Endothelial cell of umbilical vein (primary cell): ENCODE results near the gene CMTM8. TPM values are rescaled to one million over a fixed set of nuclear protein-coding genes. Genes with fewer than 3 reads are reported as not detected.

Experiments
- BruUV-seq: library from RNA; stranded (reverse); fragments of 400-500 nt; replicated peaks from 2 replicates; lab custom pipeline; 2021; lab: Mats Ljungman, UMichigan
- CTCF ChIA-PET: fragments of 300-600, 350-600 bp; sonication (Branson Sonifier 250); formaldehyde crosslinking; loops from one replicate; lab custom pipeline; 2021; ENCODE audit warnings: antibody characterized with exemption, inconsistent platforms; lab: Charles Lee
- POLR2A ChIA-PET: fragments of 300-600, 350-600 bp; sonication (Branson Sonifier 250); formaldehyde crosslinking; loops from one replicate; lab custom pipeline; 2021; ENCODE audit warnings: antibody characterized with exemption, inconsistent platforms; lab: Charles Lee
- DNase-seq: peaks from one replicate; pipeline ENCODE4 v3.0.0-alpha.2; 2011; ENCODE audit warnings: low read depth, low spot score
- FAIRE-seq: peaks from 2 replicates; lab custom pipeline; 2011; peaks lifted over from hg19 to GRCh38; lab: Jason Lieb, UNC
- H2AFZ ChIP-seq: 2 replicates; pipeline ENCODE4 v1.6.0; 2012; ENCODE audit warnings: low read depth, low read length, control low read depth, inconsistent platforms
- H3K27ac ChIP-seq: 2 replicates; pipeline ENCODE4 v1.5.1; 2011; ENCODE audit warnings: low read depth, mild to moderate bottlenecking, control low read depth, low read length, moderate library complexity; ENCODE audit not compliant: insufficient read depth
- H3K27me3 ChIP-seq, 2 experiments: 2 replicates each; pipeline versions ENCODE4 v1.6.0 to v1.6.1; 2011; ENCODE audit warnings: low read length in 2 of 2, mixed read lengths in 1 of 2; ENCODE audit not compliant: control insufficient read depth in 2 of 2, insufficient read depth in 2 of 2
- H3K36me3 ChIP-seq, 2 experiments: 2 replicates in 1 of 2; 3 replicates in 1 of 2; pipeline ENCODE4 v1.5.1; 2011; ENCODE audit warnings: low read length in 2 of 2, mild to moderate bottlenecking in 1 of 2, moderate library complexity in 1 of 2; ENCODE audit not compliant: control insufficient read depth in 2 of 2, insufficient read depth in 2 of 2; ENCODE audit errors: extremely low read depth in 1 of 2
- H3K4me1 ChIP-seq: 3 replicates; pipeline ENCODE4 v1.5.1; 2011; ENCODE audit warnings: mild to moderate bottlenecking, low read length; ENCODE audit not compliant: control insufficient read depth, insufficient read depth; ENCODE audit errors: extremely low read depth
- H3K4me2 ChIP-seq: 2 replicates; pipeline ENCODE4 v1.6.1; 2011; ENCODE audit warnings: low read length, control low read depth, mixed read lengths; ENCODE audit not compliant: insufficient read depth
- H3K4me3 ChIP-seq, 3 experiments: fragments of 200-600 bp in 1 of 3; sonication (generic), shearing (Covaris generic) in 1 of 3; replicated peaks in 1 of 3; 2 replicates each; pipeline ENCODE4 v1.5.1; 2011 to 2016; ENCODE audit warnings: control low read depth in 3 of 3, low read length in 3 of 3, mild to moderate bottlenecking in 2 of 3, inconsistent platforms in 1 of 3, low read depth in 1 of 3, moderate library complexity in 1 of 3; ENCODE audit not compliant: insufficient read depth in 1 of 3
- H3K79me2 ChIP-seq: 2 replicates; pipeline ENCODE4 v1.6.0; 2012; ENCODE audit warnings: low read length, inconsistent platforms; ENCODE audit not compliant: control insufficient read depth, insufficient read depth
- H3K9ac ChIP-seq: replicated peaks from 2 replicates; pipeline ENCODE3; 2011; ENCODE audit warnings: low read length, control low read depth; ENCODE audit not compliant: insufficient read depth; ENCODE audit errors: extremely low read depth
- H3K9me1 ChIP-seq: replicated peaks from 3 replicates; pipeline ENCODE4 v1.6.0; 2011; ENCODE audit warnings: mild to moderate bottlenecking, low read length; ENCODE audit not compliant: control insufficient read depth, insufficient read depth; ENCODE audit errors: extremely low read depth
- H3K9me3 ChIP-seq: replicated peaks from 2 replicates; pipeline ENCODE4 v1.5.1; 2012; ENCODE audit warnings: low read length, inconsistent platforms; ENCODE audit not compliant: control insufficient read depth, insufficient read depth
- H4K20me1 ChIP-seq: replicated peaks from 2 replicates; pipeline ENCODE3; 2011; ENCODE audit warnings: mild to moderate bottlenecking, low read length; ENCODE audit not compliant: control insufficient read depth, insufficient read depth; ENCODE audit errors: extremely low read depth
- CTCF ChIP-seq, 2 donors: IDR thresholded peaks; 1 replicate in 1 of 2; 2 replicates in 1 of 2; pipeline ENCODE4 v1.5.1; 2011; ENCODE audit warnings: low read length in 2 of 2, mild to moderate bottlenecking in 2 of 2, moderate library complexity in 2 of 2, control low read depth in 1 of 2, inconsistent platforms in 1 of 2, low read depth in 1 of 2; ENCODE audit not compliant: insufficient read depth in 1 of 2; ENCODE audit errors: extremely low read depth in 1 of 2
- EZH2 ChIP-seq: IDR thresholded peaks from 2 replicates; pipeline ENCODE4 v1.6.1; 2012; ENCODE audit warnings: borderline replicate concordance, low read depth, mild to moderate bottlenecking, moderate library complexity, low read length, inconsistent platforms; ENCODE audit not compliant: severe bottlenecking
- FOS ChIP-seq: IDR thresholded peaks from 2 replicates; pipeline ENCODE4 v1.6.1; 2011; ENCODE audit warnings: mild to moderate bottlenecking, low read length, moderate library complexity, borderline replicate concordance; ENCODE audit not compliant: insufficient read depth
- GATA2 ChIP-seq: IDR thresholded peaks from 2 replicates; pipeline ENCODE4 v1.7.0; 2011; ENCODE audit warnings: low read depth, mild to moderate bottlenecking, moderate library complexity, mixed read lengths, low read length; ENCODE audit not compliant: insufficient read length, insufficient read depth
- JUN ChIP-seq: IDR thresholded peaks from 2 replicates; pipeline ENCODE4 v1.6.1; 2011; ENCODE audit warnings: borderline replicate concordance, low read depth; ENCODE audit not compliant: insufficient read length, insufficient read depth
- MAX ChIP-seq: IDR thresholded peaks from 2 replicates; pipeline ENCODE4 v1.6.1; 2011; ENCODE audit not compliant: insufficient read depth, insufficient read length
- MYC ChIP-seq: IDR thresholded peaks from one replicate; pipeline ENCODE4 v1.6.1; 2011; ENCODE audit warnings: mild to moderate bottlenecking, low read depth, low read length
- POLR2A ChIP-seq: IDR thresholded peaks from 2 replicates; pipeline ENCODE4 v1.6.1; 2012; ENCODE audit warnings: low read depth, mild to moderate bottlenecking, control low read depth, low read length
- POLR2AphosphoS5 ChIP-seq: IDR thresholded peaks from 2 replicates; pipeline ENCODE4 v1.6.1; 2012; ENCODE audit warnings: low read depth, mild to moderate bottlenecking, control low read depth, low read length, moderate library complexity; ENCODE audit not compliant: insufficient read depth
- dilution Hi-C: fragments of 300-500 bp; cut with MboI; formaldehyde crosslinking; loops from one replicate; pipeline ENCODE4 v1.15.0; 2019; ENCODE audit warnings: low sequenced_read_pairs; ENCODE audit not compliant: extremely low pct_ligation_motif_present
- intact Hi-C: fragments of 100-400 bp; cut with micrococcal nuclease; formaldehyde crosslinking; loops from one replicate; pipeline ENCODE4 v1.10.0; 2022
- polyA plus RNA-seq, 4 experiments: library from polyadenylated mRNA; depleted of rRNA in 3 of 4; stranded (reverse) in 3 of 4; unstranded in 1 of 4; fragments of >200 nt; gene quantifications; 2 replicates each; pipeline versions ENCODE4 v1.2.1 to v1.2.3, GENCODE V29; 2011 to 2012; ENCODE audit warnings: missing spikeins in 1 of 4
- total RNA-seq: library from RNA; stranded (reverse); gene quantifications from 2 replicates; pipeline ENCODE4 v1.2.3, GENCODE V29; 2021

CMTM8 gene
- total and polyA plus RNA-seq, 2 donors (not counting 3 experiments of a cell fraction or from before 2014, with no cell fraction given): 7.3 to 11.9 TPM

- H3K36me3 ChIP-seq: no peaks in the 10 kb centered on the region
- no peaks in the 10 kb centered on the region for H3K79me2 ChIP-seq
- TF ChIP-seq POLR2AphosphoS5 (no peak), EZH2 (no peak), FOS (no peak), CTCF (IDR thresholded peaks at IDR 0.05; ENCODE audit: extremely low read depth in 1 of 2, insufficient read depth in 1 of 2, low read depth in 1 of 2, low read length in 2 of 2) (no peak), MAX (no peak), MYC (no peak), POLR2A (no peak), GATA2 (no peak), JUN (no peak)
- no peak overlapping the region for H2AFZ ChIP-seq
- CTCF ChIA-PET: interaction anchor here (1.5 kb wide), 1 partner anchor 8 kb away, joined by 3 read pairs; no protein-coding TSS in a partner anchor
- H3K4me1 ChIP-seq: no peaks in the 10 kb centered on the region
- FAIRE-seq: no peak
- no peaks in the 10 kb centered on the region for H3K9me3 ChIP-seq
- H3K27me3 ChIP-seq: no peaks in the 10 kb centered on the region
- BruUV-seq: no TSS peak
- no peaks in the 10 kb centered on the region for H4K20me1 ChIP-seq
- H3K9me1 ChIP-seq: no peaks in the 10 kb centered on the region
- intact Hi-C loops: no loop called here
- no peak overlapping the region for H3K4me2 ChIP-seq
- DNase-seq: no peak
- no peak overlapping the region for H3K27ac ChIP-seq
- POLR2A ChIA-PET: no interaction called here
- H3K9ac ChIP-seq: no peak overlapping the region
- dilution Hi-C loops: no loop called here
- no peak overlapping the region for H3K4me3 ChIP-seq
These were observed 64.9 kb downstream of the CMTM8 start for GRCh38 chr3:32303399-32303747.
